Stimulated activated CD8-positive, alpha-beta memory T cell treated with anti-CD3 and anti-CD28 coated beads, Interleukin-7, amount 100 ng/mL, for 4 hours (primary cell): Measurements from ENCODE around the gene EFCAB13.
"Not testable (repeated sequence)": the region's sequence is repeated elsewhere in the genome, so short reads cannot be mapped to it uniquely, and the experiment has no call there.

Source experiments
- DNase-seq, 2 donors: peaks; one replicate each; pipeline ENCODE4 v3.0.0-alpha.2; 2020; ENCODE audit warnings: low read depth in 2 of 2

Gene EFCAB13

GRCh38 chr17:47425887-47426635 lies 102.3 kb downstream of the EFCAB13 start:
- DNase-seq, result not testable (repeated sequence)

GRCh38 chr17:47427985-47428384 lies 104.2 kb downstream of the EFCAB13 start:
- no peak for DNase-seq

- DNase-seq, result not testable (repeated sequence)
Observed at GRCh38 chr17:47432240-47432639, 108.5 kb downstream of the EFCAB13 start.

- no peak for DNase-seq
Observed at GRCh38 chr17:47465165-47465564, 141.4 kb downstream of the EFCAB13 start.

GRCh38 chr17:47466976-47467375 lies 143.2 kb downstream of the EFCAB13 start:
- DNase-seq, result not testable (repeated sequence)

- DNase-seq, result no peak
Observed at GRCh38 chr17:47470836-47471235, 147.1 kb downstream of the EFCAB13 start.

- not testable (repeated sequence) for DNase-seq
Observed at GRCh38 chr17:47472073-47472472, 148.3 kb downstream of the EFCAB13 start.
